Spleen (tissue), 11 donors: ENCODE data around the gene KRT85. TPM values are rescaled to one million over a fixed set of nuclear protein-coding genes. Genes with fewer than 3 reads are reported as not detected.

Experiments
- DNase-seq: peaks from one replicate; pipeline ENCODE4 v3.0.0-alpha.2; 2020
- H3K27ac ChIP-seq, 8 donors: fragments of 200-600 bp; sonication (generic) in 7 of 8; 1 replicate in 4 of 8; 2 replicates in 4 of 8; pipeline versions ENCODE4 v1.5.0 to v1.8.0; 2016 to 2021; ENCODE audit warnings: inconsistent platforms in 4 of 8, mild to moderate bottlenecking in 4 of 8, moderate library complexity in 1 of 8
- H3K27me3 ChIP-seq, 7 donors: fragments of 200-600 bp; sonication (generic) in 6 of 7; replicated peaks in 1 of 7; 1 replicate in 4 of 7; 2 replicates in 3 of 7; pipeline versions ENCODE4 v1.5.0 to v1.8.0; 2016 to 2021; ENCODE audit warnings: inconsistent platforms in 3 of 7, mild to moderate bottlenecking in 1 of 7
- H3K36me3 ChIP-seq, 6 donors: fragments of 200-600 bp; sonication (generic) in 5 of 6; 1 replicate in 4 of 6; 2 replicates in 2 of 6; pipeline versions ENCODE4 v1.5.0 to v1.8.0; 2016 to 2021; ENCODE audit warnings: inconsistent platforms in 2 of 6
- H3K4me1 ChIP-seq, 6 donors: fragments of 200-600 bp; sonication (generic) in 5 of 6; 1 replicate in 3 of 6; 2 replicates in 3 of 6; pipeline versions ENCODE4 v1.5.0 to v1.8.0; 2016 to 2021; ENCODE audit warnings: inconsistent platforms in 3 of 6
- H3K4me3 ChIP-seq, 8 donors: fragments of 200-600 bp; sonication (generic) in 7 of 8; 1 replicate in 4 of 8; 2 replicates in 4 of 8; pipeline versions ENCODE4 v1.5.0 to v1.8.0; 2016 to 2021; ENCODE audit warnings: inconsistent platforms in 4 of 8, mild to moderate bottlenecking in 4 of 8, moderate library complexity in 2 of 8
- H3K9me3 ChIP-seq, 8 donors: fragments of 200-600 bp; sonication (generic) in 7 of 8; 1 replicate in 4 of 8; 2 replicates in 4 of 8; pipeline versions ENCODE4 v1.5.0 to v1.8.0; 2016 to 2021; ENCODE audit warnings: inconsistent platforms in 4 of 8
- CTCF ChIP-seq, 11 experiments: fragments of 200-600 bp in 7 of 11; fragments of 450-650 bp in 4 of 11; sonication (generic) in 4 of 11; IDR thresholded peaks in 8 of 11; conservative IDR thresholded peaks in 3 of 11; 1 replicate in 7 of 11; 2 replicates in 4 of 11; pipeline versions ENCODE4 v1.4.0 to v1.8.0; 2016 to 2021; ENCODE audit warnings: antibody characterized with exemption in 11 of 11, inconsistent platforms in 4 of 11, mild to moderate bottlenecking in 1 of 11
- POLR2A ChIP-seq, 3 donors: fragments of 450-650 bp; IDR thresholded peaks; one replicate each; pipeline ENCODE4 v1.5.1; 2017; ENCODE audit warnings: antibody characterized with exemption in 3 of 3, mild to moderate bottlenecking in 1 of 3
- POLR2AphosphoS5 ChIP-seq, 3 donors: sonication (generic); formaldehyde crosslinking; IDR thresholded peaks; one replicate each; pipeline ENCODE4 v1.5.1; 2017; ENCODE audit warnings: antibody characterized with exemption in 3 of 3
- WGBS, 5 donors: extraction: QIAGEN DNeasy Blood & Tissue Kit in 3 of 5; methylation state at CpG; one replicate each; pipeline versions ENCODE4 v1.1.5 to v1.1.7; 2013 to 2018; 5-methylcytosine and 5-hydroxymethylcytosine counted together
- intact Hi-C: fragments of 100-400 bp; cut with DNase I; formaldehyde crosslinking; loops from one replicate; pipeline ENCODE4 v1.15.0; 2023; ENCODE audit warnings: low total_unique reads
- polyA plus RNA-seq, 3 donors: library from polyadenylated mRNA; stranded (reverse); fragments of 200-250 nt; gene quantifications; one replicate each; pipeline ENCODE4 v1.2.1, GENCODE V29; 2013
- total RNA-seq, 7 donors: library from RNA; depleted of rRNA in 3 of 7; stranded (reverse); fragments of >200 nt in 3 of 7; fragmentation: NEBNext Ultra II Directional in 4 of 7; extraction: Animal tissue kit (Norgen Biotek cat#: 25700) in 4 of 7; gene quantifications; one replicate each; pipeline versions ENCODE4 v1.1.0 to v1.2.1, GENCODE V29; 2016 to 2021
- donor health status: healthy with polysubstance abuse.
- donor health status: DM: no; HTN: no; CAD: no; lungs with moderate emphysema.
- donor health status: DM: no; HTN: no; CAD: no.
- donor health status: Bipolar disorder and iron deficiency.
- donor health status: healthy.
- donor health status: DM: no; HTN: no; CAD: no.
- donor health status: DM: yes; HTN: yes; CAD: no.

The KRT85 gene
- total and polyA plus RNA-seq, 10 donors: 0.52 TPM; not detected in 9

- DNase-seq: peak; percentile 68
- Histone ChIP-seq H3K36me3 (no peaks in the 10 kb centered on the region), H3K4me1 (peaks cover 0 to 7% (median 0%) of the 10 kb centered on the region in 6 donors), H3K27ac (no peak overlapping the region), H3K4me3 (no peak overlapping the region), H3K27me3 (peaks cover 0 to 33% (median 0%) of the 10 kb centered on the region in 7 donors), H3K9me3 (no peaks in the 10 kb centered on the region)
- intact Hi-C loops: loop anchor here (2.0 kb wide), 1 partner anchor 171 kb away; no protein-coding TSS in a partner anchor
- no peak for TF ChIP-seq POLR2AphosphoS5 (IDR thresholded peaks at IDR 0.05)
- TF ChIP-seq POLR2A (IDR thresholded peaks at IDR 0.05): no peak
- TF ChIP-seq CTCF (IDR thresholded peaks at IDR 0.05 in 8 of 11, conservative IDR thresholded peaks at IDR 0.05 in 3 of 11): peak in 3 of 11 experiments; percentile 10 to 26 (median 17)
- WGBS, 5 donors: 61 to 72% (median 64%) methylated on average over 10 of the region's 10 CpGs
Observed at GRCh38 chr12:52327830-52328500, 39.3 kb downstream of the KRT85 start.

- peak; percentile 53 to 86 (median 81) for TF ChIP-seq CTCF (IDR thresholded peaks at IDR 0.05 in 8 of 11, conservative IDR thresholded peaks at IDR 0.05 in 3 of 11)
- TF ChIP-seq POLR2A (IDR thresholded peaks at IDR 0.05): no peak
- peak in 1 of 3 donors; percentile 25 for TF ChIP-seq POLR2AphosphoS5 (IDR thresholded peaks at IDR 0.05)
- H3K9me3 ChIP-seq: no peaks in the 10 kb centered on the region
- 43 to 49% (median 43%) methylated on average over 11 of the region's 11 CpGs for WGBS, 5 donors
- peaks cover 0 to 40% (median 0%) of the 10 kb centered on the region in 7 donors for H3K27me3 ChIP-seq
- intact Hi-C loops: no loop called here
- H3K36me3 ChIP-seq: no peaks in the 10 kb centered on the region
- DNase-seq: peak; percentile 84
- no peak overlapping the region for H3K27ac ChIP-seq
- no peak overlapping the region for H3K4me3 ChIP-seq
- peaks cover 0 to 7% (median 0%) of the 10 kb centered on the region in 6 donors for H3K4me1 ChIP-seq
Observed at GRCh38 chr12:52327052-52327829, 40.0 kb downstream of the KRT85 start.

- intact Hi-C loops: no loop called here
- peak; percentile 44 for DNase-seq
- H3K9me3 ChIP-seq: no peaks in the 10 kb centered on the region
- H3K36me3 ChIP-seq: no peaks in the 10 kb centered on the region
- peaks cover 0 to 66% (median 7%) of the 10 kb centered on the region in 7 donors for H3K27me3 ChIP-seq
- peaks cover 0 to 7% (median 0%) of the 10 kb centered on the region in 6 donors for H3K4me1 ChIP-seq
- TF ChIP-seq POLR2A (IDR thresholded peaks at IDR 0.05) (no peak), CTCF (IDR thresholded peaks at IDR 0.05 in 8 of 11, conservative IDR thresholded peaks at IDR 0.05 in 3 of 11) (no peak)
- no peak overlapping the region for H3K4me3 ChIP-seq
- no peak overlapping the region for H3K27ac ChIP-seq
- WGBS, 5 donors: 81 to 98% (median 87%) methylated on average over 3 of the region's 3 CpGs
Observed at GRCh38 chr12:52324153-52324444, 43.2 kb downstream of the KRT85 start.
